DOHH2 (cell line): ENCODE measurements around the gene MEIOB.
"Not testable (repeated sequence)": the region's sequence is repeated elsewhere in the genome, so short reads cannot be mapped to it uniquely, and the experiment has no call there.

Source experiments
- H3F3A ChIP-seq: fragments of 200-600 bp; sonication (generic), shearing (Covaris generic); 2 replicates; pipeline ENCODE4 v1.6.0; 2016; ENCODE audit warnings: antibody characterized with exemption, mild to moderate bottlenecking; ENCODE audit not compliant: control insufficient read depth, insufficient read depth
- H3K27ac ChIP-seq: fragments of 200-600 bp; sonication (generic); 2 replicates; pipeline ENCODE4 v1.5.1; 2014; ENCODE audit warnings: low read depth, mild to moderate bottlenecking, low read length, moderate library complexity
- H3K27me3 ChIP-seq: fragments of 200-600 bp; sonication (generic); 2 replicates; pipeline ENCODE4 v1.6.1; 2014; ENCODE audit warnings: mild to moderate bottlenecking, low read length, mixed read lengths; ENCODE audit not compliant: control insufficient read depth
- H3K36me3 ChIP-seq: fragments of 200-600 bp; sonication (generic); 2 replicates; pipeline ENCODE4 v1.6.1; 2014; ENCODE audit warnings: mild to moderate bottlenecking, low read length, moderate library complexity, mixed read lengths; ENCODE audit not compliant: control insufficient read depth
- H3K4me1 ChIP-seq: fragments of 200-600 bp; sonication (generic); 2 replicates; pipeline ENCODE4 v1.6.1; 2014; ENCODE audit warnings: mild to moderate bottlenecking, low read length, mixed read lengths; ENCODE audit not compliant: control insufficient read depth
- H3K4me2 ChIP-seq: fragments of 200-600 bp; sonication (generic); 2 replicates; pipeline ENCODE4 v1.6.0; 2014; ENCODE audit warnings: mild to moderate bottlenecking, low read length, moderate library complexity
- H3K4me3 ChIP-seq: fragments of 200-600 bp; sonication (generic); 2 replicates; pipeline ENCODE4 v1.5.1; 2014; ENCODE audit warnings: mild to moderate bottlenecking, low read length, mixed read lengths
- H3K79me2 ChIP-seq: fragments of 200-600 bp; sonication (generic); 2 replicates; pipeline ENCODE4 v1.6.1; 2014; ENCODE audit warnings: mild to moderate bottlenecking, low read length, mixed read lengths; ENCODE audit not compliant: control insufficient read depth
- H3K9me2 ChIP-seq: fragments of 200-600 bp; sonication (generic); replicated peaks from 2 replicates; pipeline ENCODE4 v1.6.1; 2014; ENCODE audit warnings: mild to moderate bottlenecking, low read length, mixed read lengths; ENCODE audit not compliant: control insufficient read depth
- H3K9me3 ChIP-seq: fragments of 200-600 bp; sonication (generic); 2 replicates; pipeline ENCODE4 v1.6.1; 2014; ENCODE audit warnings: antibody characterized with exemption, low read length, mixed read lengths; ENCODE audit not compliant: control insufficient read depth, insufficient read depth
- H4K20me1 ChIP-seq: fragments of 200-600 bp; sonication (generic); 2 replicates; pipeline ENCODE4 v1.6.0; 2014; ENCODE audit warnings: low read depth, mild to moderate bottlenecking, antibody characterized with exemption, low read length, moderate library complexity; ENCODE audit not compliant: control insufficient read depth, insufficient read depth
- EZH2phosphoT487 ChIP-seq: fragments of 200-600 bp; sonication (generic); IDR thresholded peaks from 2 replicates; pipeline ENCODE4 v1.6.1; 2017; ENCODE audit warnings: borderline replicate concordance, mild to moderate bottlenecking, antibody characterized with exemption, low read length, moderate library complexity, mixed read lengths
- TF ChIP-seq, protein P1 (sequence below): fragments of 200-600 bp; sonication (generic); IDR thresholded peaks from one replicate; pipeline ENCODE4 v1.5.1; 2014; ENCODE audit warnings: antibody characterized with exemption, mild to moderate bottlenecking, low read depth, low read length; ENCODE audit not compliant: poor library complexity, severe bottlenecking

Gene MEIOB

DNA sequence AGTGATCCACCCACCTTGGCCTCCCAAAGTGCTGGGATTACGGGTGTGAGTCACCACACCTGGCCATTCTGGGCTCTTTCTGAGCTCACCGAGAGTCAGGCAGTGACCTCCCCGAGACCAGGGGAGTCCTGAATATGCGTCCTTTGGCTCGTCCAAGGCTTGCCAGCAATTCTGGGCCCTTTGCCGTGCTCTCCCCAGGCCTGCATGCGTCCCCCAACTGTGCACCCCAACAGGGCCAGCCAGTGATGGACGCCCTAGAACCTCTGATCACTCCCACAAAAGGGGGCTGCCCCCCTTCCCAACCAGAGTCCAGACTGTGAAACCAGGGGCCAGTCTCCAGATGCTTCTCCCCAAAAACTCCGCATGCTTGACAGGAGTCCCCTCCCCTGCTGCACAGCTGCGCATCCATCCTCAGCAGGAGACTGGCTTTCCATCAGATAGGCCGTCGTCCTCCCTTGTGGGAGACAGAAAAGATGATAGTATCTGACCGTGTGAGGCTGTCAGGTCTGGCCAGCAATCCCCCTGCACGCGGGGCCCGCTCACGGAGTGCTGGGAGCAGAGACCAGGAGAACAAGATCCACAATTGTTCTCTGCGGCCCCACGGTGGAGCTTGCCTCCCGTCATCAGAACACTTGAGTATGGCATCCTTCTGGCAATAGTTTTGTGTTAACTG lies 30.7 kb upstream of the MEIOB start:
- H3K36me3 ChIP-seq, result no peaks in the 10 kb centered on the region
- no peaks in the 10 kb centered on the region for H3K27me3 ChIP-seq
- H3K9me3 ChIP-seq, result no peaks in the 10 kb centered on the region
- no peak overlapping the region for H3K27ac ChIP-seq
- H4K20me1 ChIP-seq, result no peaks in the 10 kb centered on the region
- peaks cover 10% of the 10 kb centered on the region for H3K4me1 ChIP-seq
- H3K4me2 ChIP-seq, result no peak overlapping the region
- no peaks in the 10 kb centered on the region for H3K9me2 ChIP-seq
- H3F3A ChIP-seq, result no peaks in the 10 kb centered on the region
- no peak overlapping the region for H3K4me3 ChIP-seq
- TF ChIP-seq, protein P1, sequence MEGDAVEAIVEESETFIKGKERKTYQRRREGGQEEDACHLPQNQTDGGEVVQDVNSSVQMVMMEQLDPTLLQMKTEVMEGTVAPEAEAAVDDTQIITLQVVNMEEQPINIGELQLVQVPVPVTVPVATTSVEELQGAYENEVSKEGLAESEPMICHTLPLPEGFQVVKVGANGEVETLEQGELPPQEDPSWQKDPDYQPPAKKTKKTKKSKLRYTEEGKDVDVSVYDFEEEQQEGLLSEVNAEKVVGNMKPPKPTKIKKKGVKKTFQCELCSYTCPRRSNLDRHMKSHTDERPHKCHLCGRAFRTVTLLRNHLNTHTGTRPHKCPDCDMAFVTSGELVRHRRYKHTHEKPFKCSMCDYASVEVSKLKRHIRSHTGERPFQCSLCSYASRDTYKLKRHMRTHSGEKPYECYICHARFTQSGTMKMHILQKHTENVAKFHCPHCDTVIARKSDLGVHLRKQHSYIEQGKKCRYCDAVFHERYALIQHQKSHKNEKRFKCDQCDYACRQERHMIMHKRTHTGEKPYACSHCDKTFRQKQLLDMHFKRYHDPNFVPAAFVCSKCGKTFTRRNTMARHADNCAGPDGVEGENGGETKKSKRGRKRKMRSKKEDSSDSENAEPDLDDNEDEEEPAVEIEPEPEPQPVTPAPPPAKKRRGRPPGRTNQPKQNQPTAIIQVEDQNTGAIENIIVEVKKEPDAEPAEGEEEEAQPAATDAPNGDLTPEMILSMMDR, result no peak
- TF ChIP-seq EZH2phosphoT487, result no peak
- H3K79me2 ChIP-seq, result no peaks in the 10 kb centered on the region

DNA sequence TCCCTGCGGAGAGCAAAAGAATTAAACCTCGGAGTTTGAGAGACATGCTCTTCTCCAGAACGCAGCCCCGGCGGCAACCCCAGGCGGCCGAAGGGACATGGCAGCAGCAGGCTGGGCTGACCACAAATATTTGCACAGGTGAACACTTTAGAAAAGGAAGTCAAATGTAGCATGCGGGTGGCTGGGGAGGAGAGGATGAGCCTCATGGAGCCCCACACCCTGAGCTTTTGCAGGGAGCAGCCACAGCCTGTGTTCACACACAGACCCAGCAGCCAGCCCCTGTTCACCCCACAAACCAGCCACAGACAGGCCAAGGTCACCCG lies 28.4 kb upstream of the MEIOB start:
- Histone ChIP-seq H3K27me3 (no peaks in the 10 kb centered on the region), H3K4me3 (no peak overlapping the region), H3K9me2 (no peaks in the 10 kb centered on the region), H3K4me1 (peaks cover 10% of the 10 kb centered on the region), H3K79me2 (no peaks in the 10 kb centered on the region), H3K4me2 (no peak overlapping the region), H3F3A (no peaks in the 10 kb centered on the region), H4K20me1 (no peaks in the 10 kb centered on the region), H3K27ac (no peak overlapping the region), H3K36me3 (no peaks in the 10 kb centered on the region), H3K9me3 (no peaks in the 10 kb centered on the region)
- TF ChIP-seq, protein P1, result no peak
- TF ChIP-seq EZH2phosphoT487, result no peak

DNA sequence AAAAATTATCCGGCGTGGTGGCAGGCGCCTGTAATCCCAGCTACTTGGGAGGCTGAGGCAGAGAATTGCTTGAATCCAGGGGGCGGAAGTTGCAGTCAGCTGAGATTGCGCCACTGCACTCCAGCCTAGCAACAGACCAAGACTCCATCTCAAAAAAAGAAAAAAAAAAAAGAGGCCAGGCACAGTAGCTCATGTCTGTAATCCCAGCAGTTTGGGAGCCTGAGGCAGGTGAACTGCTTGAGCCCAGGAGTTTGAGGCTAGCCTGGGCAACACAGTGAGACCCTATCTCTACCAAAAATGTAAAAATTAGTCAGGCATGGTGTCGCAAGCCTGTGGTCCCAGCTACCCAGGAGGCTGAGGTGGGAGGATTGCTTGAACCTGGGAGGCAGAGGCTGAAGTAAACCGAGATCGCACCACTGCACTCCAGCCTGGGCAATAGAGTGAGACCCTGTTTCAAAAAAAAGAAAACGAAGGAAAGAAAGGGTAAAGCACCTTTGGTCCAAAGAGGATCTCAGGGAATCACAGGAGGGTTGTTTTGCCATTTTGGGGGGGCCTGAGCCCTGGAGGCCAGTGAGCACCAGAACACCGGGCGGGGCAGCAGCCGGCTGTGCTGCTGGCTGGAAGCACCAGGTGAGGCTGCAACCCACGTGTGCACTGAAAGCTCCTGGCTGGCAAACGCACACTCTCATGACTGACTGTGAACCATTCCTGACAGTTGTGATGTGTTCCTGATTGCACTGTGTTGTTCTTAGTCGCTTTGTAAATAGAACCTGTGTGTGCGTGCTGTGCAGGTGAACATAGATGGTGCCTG lies 27.9 kb upstream of the MEIOB start:
- Histone ChIP-seq H3K27ac (no peak overlapping the region), H3K4me3 (no peak overlapping the region), H4K20me1 (no peaks in the 10 kb centered on the region), H3K4me2 (no peak overlapping the region), H3K9me2 (no peaks in the 10 kb centered on the region), H3K4me1 (peaks cover 5% of the 10 kb centered on the region), H3K9me3 (no peaks in the 10 kb centered on the region), H3K36me3 (no peaks in the 10 kb centered on the region), H3K27me3 (no peaks in the 10 kb centered on the region), H3K79me2 (no peaks in the 10 kb centered on the region), H3F3A (no peaks in the 10 kb centered on the region)
- no peak for TF ChIP-seq EZH2phosphoT487
- TF ChIP-seq, protein P1, result no peak

DNA sequence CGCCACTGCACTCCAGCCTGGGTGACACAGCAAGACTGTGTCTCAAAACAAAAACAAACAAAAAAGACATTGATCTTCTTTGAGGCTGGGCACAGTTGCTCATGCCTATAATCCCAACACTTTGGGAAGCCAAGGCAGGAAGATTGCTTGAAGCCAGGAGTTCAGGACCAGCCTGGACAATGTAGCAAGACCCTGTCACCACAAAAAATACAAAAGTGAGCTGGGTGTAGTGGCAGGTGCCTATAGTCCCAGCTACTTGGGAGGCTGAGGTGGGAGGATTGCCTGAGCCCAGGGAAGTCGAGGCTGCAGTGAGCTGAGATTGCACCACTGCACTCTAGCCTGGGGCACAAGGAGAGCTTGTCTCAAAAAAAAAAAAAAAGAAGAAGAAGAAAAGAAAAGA lies 25.7 kb upstream of the MEIOB start:
- H3K27ac ChIP-seq, H3K9me3 ChIP-seq, H3K27me3 ChIP-seq, H3K4me2 ChIP-seq, H3K4me1 ChIP-seq, H3K9me2 ChIP-seq, H4K20me1 ChIP-seq, H3K79me2 ChIP-seq, H3F3A ChIP-seq, H3K36me3 ChIP-seq, H3K4me3 ChIP-seq: not testable (repeated sequence)
